ENCODE data around the gene HMGB2.

GRCh38 chr4:173318240-173318639, 15.9 kb downstream of the HMGB2 start:
- no peak for TF ChIP-seq CTCF (IDR thresholded peaks at IDR 0.05; ENCODE audit: control extremely low read depth in 1 of 3, insufficient read depth in 1 of 3, low read depth in 1 of 3, low read length in 3 of 3)
- TF ChIP-seq, protein P1, sequence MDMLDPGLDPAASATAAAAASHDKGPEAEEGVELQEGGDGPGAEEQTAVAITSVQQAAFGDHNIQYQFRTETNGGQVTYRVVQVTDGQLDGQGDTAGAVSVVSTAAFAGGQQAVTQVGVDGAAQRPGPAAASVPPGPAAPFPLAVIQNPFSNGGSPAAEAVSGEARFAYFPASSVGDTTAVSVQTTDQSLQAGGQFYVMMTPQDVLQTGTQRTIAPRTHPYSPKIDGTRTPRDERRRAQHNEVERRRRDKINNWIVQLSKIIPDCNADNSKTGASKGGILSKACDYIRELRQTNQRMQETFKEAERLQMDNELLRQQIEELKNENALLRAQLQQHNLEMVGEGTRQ (IDR thresholded peaks at IDR 0.05; ENCODE audit: low read length), result no peak
- no peak for TF ChIP-seq POLR2A (IDR thresholded peaks at IDR 0.05; ENCODE audit: control extremely low read depth in 1 of 2, low read depth in 2 of 2, low read length in 2 of 2)
- TF ChIP-seq SIN3A (conservative IDR thresholded peaks at IDR 0.05 in 1 of 2, IDR thresholded peaks at IDR 0.05 in 1 of 2; ENCODE audit: low read depth in 1 of 2, low read length in 2 of 2), result no peak
- no peak for TF ChIP-seq SUZ12 (IDR thresholded peaks at IDR 0.05; ENCODE audit: low read length)
- no peak for TF ChIP-seq SIX5 (IDR thresholded peaks at IDR 0.05; ENCODE audit: low read depth, low read length)
- no peak for TF ChIP-seq CHD2 (IDR thresholded peaks at IDR 0.05; ENCODE audit: low read length)
- TF ChIP-seq EZH2 (IDR thresholded peaks at IDR 0.05; ENCODE audit: low read depth, low read length, severe bottlenecking), result no peak
- TF ChIP-seq TEAD4 (IDR thresholded peaks at IDR 0.05; ENCODE audit: low read depth, low read length), result no peak
- no peak for TF ChIP-seq ZNF274 (IDR thresholded peaks at IDR 0.05; ENCODE audit: borderline replicate concordance, extremely low read depth, low read length)
- TF ChIP-seq NRF1 (IDR thresholded peaks at IDR 0.05; ENCODE audit: low read depth, low read length), result no peak
- TF ChIP-seq EP300 (IDR thresholded peaks at IDR 0.05; ENCODE audit: borderline replicate concordance in 1 of 2, low read depth in 2 of 2, low read length in 2 of 2), result no peak
- no peak for TF ChIP-seq TCF12 (IDR thresholded peaks at IDR 0.05; ENCODE audit: low read depth, low read length)
